Measurements from ENCODE around the gene TMEM178B. TPM values are rescaled to one million over a fixed set of nuclear protein-coding genes. Genes with fewer than 3 reads are reported as not detected.

The TMEM178B gene
- total RNA-seq, 4 donors from 2014 or later: 0.42 to 2.5 (median 0.92) TPM

- WGBS: 85% methylated on average over 2 of the region's 2 CpGs
- DNase-seq (ENCODE audit: extremely low spot score): no peak
- TF ChIP-seq EP300 (IDR thresholded peaks at IDR 0.05) (no peak), POLR2A (IDR thresholded peaks at IDR 0.05; ENCODE audit: low read depth) (no peak), CTCF (IDR thresholded peaks at IDR 0.05) (no peak), POLR2AphosphoS5 (IDR thresholded peaks at IDR 0.05) (no peak)
- Histone ChIP-seq H3K4me1 (no peaks in the 10 kb centered on the region), H3K27me3 (no peaks in the 10 kb centered on the region), H3K27ac (replicated peaks in 1 of 4) (no peak overlapping the region), H3K36me3 (no peaks in the 10 kb centered on the region), H3K4me3 (no peak overlapping the region), H3K9me3 (peaks cover 0 to 3% (median under 1%) of the 10 kb centered on the region in 4 donors)
- intact Hi-C loops (cut with DNase I): no loop called here
Measured at GRCh38 chr7:141251957-141252356, 178.1 kb downstream of the TMEM178B start.

DNA sequence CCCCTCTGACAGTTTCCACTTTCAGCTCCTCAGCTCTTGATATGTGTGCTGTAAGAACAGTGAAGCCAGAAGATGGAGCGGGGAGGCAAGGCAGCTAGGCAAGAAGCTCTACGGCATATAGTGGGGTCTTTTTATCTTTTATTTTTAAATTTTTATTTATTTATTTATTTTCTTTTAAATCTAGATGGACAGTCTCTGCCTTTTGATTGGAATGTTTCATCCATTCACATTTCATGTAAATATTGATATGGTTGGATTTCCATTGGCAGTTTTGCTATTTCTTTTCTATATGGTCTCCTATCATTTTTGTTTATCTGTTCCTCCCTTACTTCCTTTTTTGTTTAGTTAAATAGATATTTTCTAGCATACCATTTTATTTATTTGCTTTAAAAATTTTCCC lies 183.7 kb downstream of the TMEM178B start:
- H3K27me3 ChIP-seq: no peaks in the 10 kb centered on the region
- TF ChIP-seq POLR2AphosphoS5 (IDR thresholded peaks at IDR 0.05) (no peak), CTCF (IDR thresholded peaks at IDR 0.05) (no peak), POLR2A (IDR thresholded peaks at IDR 0.05; ENCODE audit: low read depth) (no peak), EP300 (IDR thresholded peaks at IDR 0.05) (no peak)
- intact Hi-C loops (cut with DNase I): no loop called here
- no peak overlapping the region for H3K27ac ChIP-seq (replicated peaks in 1 of 4)
- no peak overlapping the region for H3K4me3 ChIP-seq
- no peaks in the 10 kb centered on the region for H3K36me3 ChIP-seq
- no peaks in the 10 kb centered on the region for H3K4me1 ChIP-seq
- DNase-seq (ENCODE audit: extremely low spot score): no peak
- H3K9me3 ChIP-seq: peaks cover 0 to 28% (median 15%) of the 10 kb centered on the region in 4 donors
- WGBS: 95% methylated on average over 2 of the region's 2 CpGs

GRCh38 chr7:141258559-141258958 lies 184.7 kb downstream of the TMEM178B start:
- Histone ChIP-seq H3K27me3 (no peaks in the 10 kb centered on the region), H3K4me1 (no peaks in the 10 kb centered on the region), H3K9me3 (peaks cover 0 to 28% (median 15%) of the 10 kb centered on the region in 4 donors), H3K36me3 (no peaks in the 10 kb centered on the region), H3K27ac (replicated peaks in 1 of 4) (no peak overlapping the region), H3K4me3 (no peak overlapping the region)
- intact Hi-C loops (cut with DNase I): no loop called here
- TF ChIP-seq POLR2AphosphoS5 (IDR thresholded peaks at IDR 0.05) (no peak), POLR2A (IDR thresholded peaks at IDR 0.05; ENCODE audit: low read depth) (no peak), CTCF (IDR thresholded peaks at IDR 0.05) (no peak), EP300 (IDR thresholded peaks at IDR 0.05) (no peak)
- WGBS: 78% methylated on average over 5 of the region's 5 CpGs
- no peak for DNase-seq (ENCODE audit: extremely low spot score)

DNA sequence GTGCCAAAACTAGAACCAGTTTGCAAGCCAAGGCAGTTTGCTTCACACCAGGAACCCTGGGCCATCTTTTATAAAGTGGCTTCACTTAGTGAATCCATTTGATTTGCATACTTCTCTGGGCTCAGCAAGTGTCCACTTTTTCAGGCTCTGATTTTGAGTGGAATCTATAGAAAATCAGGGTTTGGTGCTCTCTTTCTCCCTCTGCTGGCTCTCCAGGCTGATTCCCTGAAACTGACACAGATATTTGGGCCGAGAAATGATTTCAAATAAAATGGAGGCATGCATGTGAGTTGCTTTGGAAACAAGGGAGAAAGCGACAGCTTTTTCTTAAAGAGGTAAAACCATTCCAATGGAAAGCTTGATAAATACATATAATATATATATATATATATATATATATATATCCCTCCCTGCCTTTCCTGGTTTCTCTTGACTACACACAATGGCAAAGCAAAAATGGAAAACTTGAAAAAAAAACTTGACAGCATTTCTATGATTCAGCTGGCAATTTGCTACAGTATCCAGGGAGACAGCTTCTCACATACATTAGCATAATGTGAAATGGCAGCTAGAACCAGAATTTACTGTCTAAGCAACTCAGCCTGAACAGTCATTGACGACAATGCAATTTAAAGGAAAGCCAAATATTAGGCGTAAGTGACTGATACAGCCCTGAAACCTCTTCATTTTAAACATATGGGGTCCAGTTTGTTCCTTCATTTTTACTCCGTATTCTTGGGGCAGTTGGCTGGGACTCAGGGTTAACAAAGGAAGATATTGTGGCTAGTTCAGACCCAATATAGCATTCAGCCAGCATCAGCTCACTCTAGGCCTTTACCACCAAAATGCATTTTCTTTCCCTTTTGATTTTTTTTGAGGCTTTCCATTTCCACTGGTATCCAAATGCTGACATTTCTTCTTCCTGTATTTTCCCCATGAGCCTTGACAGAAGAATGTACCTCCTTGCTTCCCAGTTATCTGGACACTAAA lies 188.5 kb downstream of the TMEM178B start:
- no peak overlapping the region for H3K4me3 ChIP-seq
- intact Hi-C loops (cut with DNase I): no loop called here
- H3K9me3 ChIP-seq: peaks cover 0 to 22% (median 13%) of the 10 kb centered on the region in 4 donors
- no peaks in the 10 kb centered on the region for H3K4me1 ChIP-seq
- H3K36me3 ChIP-seq: no peaks in the 10 kb centered on the region
- 67% methylated on average over 5 of the region's 5 CpGs for WGBS
- no peak overlapping the region for H3K27ac ChIP-seq (replicated peaks in 1 of 4)
- no peak for DNase-seq (ENCODE audit: extremely low spot score)
- no peak for TF ChIP-seq POLR2AphosphoS5 (IDR thresholded peaks at IDR 0.05)
- TF ChIP-seq CTCF (IDR thresholded peaks at IDR 0.05): peak in 1 of 3 experiments; percentile 4
- TF ChIP-seq EP300 (IDR thresholded peaks at IDR 0.05): no peak
- TF ChIP-seq POLR2A (IDR thresholded peaks at IDR 0.05; ENCODE audit: low read depth): no peak
- H3K27me3 ChIP-seq: no peaks in the 10 kb centered on the region

All from esophagus muscularis mucosa (tissue), 4 donors.